ENCODE data around the gene PLXNA4. TPM values are rescaled to one million over a fixed set of nuclear protein-coding genes. Genes with fewer than 3 reads are reported as not detected.

PLXNA4 gene
- total and polyA plus RNA-seq, 8 donors = 1.9 to 6.6 (median 3.4) TPM

GRCh38 chr7:132150711-132151110 is 425.6 kb downstream of the PLXNA4 start:
- ATAC-seq (no peak), DNase-seq (no peak)
- no peaks in the 10 kb centered on the region for H3K36me3 ChIP-seq
- no peak for TF ChIP-seq CTCF (IDR thresholded peaks at IDR 0.05)
- no peaks in the 10 kb centered on the region for H3K9me3 ChIP-seq
- H3K4me1 ChIP-seq = no peaks in the 10 kb centered on the region
- H3K4me3 ChIP-seq = no peak overlapping the region
- no peak overlapping the region for H3K27ac ChIP-seq
- intact Hi-C loops (cut with DNase I) = no loop called here
- peaks cover 0 to 19% of the 10 kb centered on the region in 2 donors for H3K27me3 ChIP-seq

GRCh38 chr7:132149436-132150304 is 426.6 kb downstream of the PLXNA4 start:
- H3K27me3 ChIP-seq = peaks cover 0 to 19% of the 10 kb centered on the region in 2 donors
- H3K9me3 ChIP-seq = no peaks in the 10 kb centered on the region
- ATAC-seq (no peak), DNase-seq (no peak)
- H3K4me1 ChIP-seq = no peaks in the 10 kb centered on the region
- no peak overlapping the region for H3K27ac ChIP-seq
- no peak overlapping the region for H3K4me3 ChIP-seq
- no peak for TF ChIP-seq CTCF (IDR thresholded peaks at IDR 0.05)
- no peaks in the 10 kb centered on the region for H3K36me3 ChIP-seq
- intact Hi-C loops (cut with DNase I) = no loop called here

- H3K27me3 ChIP-seq = peaks cover 0 to 19% of the 10 kb centered on the region in 2 donors
- H3K9me3 ChIP-seq = no peaks in the 10 kb centered on the region
- no peaks in the 10 kb centered on the region for H3K4me1 ChIP-seq
- no peak overlapping the region for H3K27ac ChIP-seq
- no peaks in the 10 kb centered on the region for H3K36me3 ChIP-seq
- DNase-seq = no peak
- H3K4me3 ChIP-seq = no peak overlapping the region
- intact Hi-C loops (cut with DNase I) = no loop called here
- no peak for TF ChIP-seq CTCF (IDR thresholded peaks at IDR 0.05)
- no peak for ATAC-seq
These were observed 427.4 kb downstream of the PLXNA4 start for GRCh38 chr7:132148876-132149275.

- H3K27ac ChIP-seq = peak overlapping the region in 1 of 2 donors; percentile 33
- peaks cover 0 to 7% of the 10 kb centered on the region in 2 donors for H3K27me3 ChIP-seq
- no peaks in the 10 kb centered on the region for H3K9me3 ChIP-seq
- no peak overlapping the region for H3K4me3 ChIP-seq
- ATAC-seq = peak; percentile 89
- no peaks in the 10 kb centered on the region for H3K36me3 ChIP-seq
- DNase-seq = no peak
- intact Hi-C loops (cut with DNase I) = no loop called here
- no peaks in the 10 kb centered on the region for H3K4me1 ChIP-seq
- no peak for TF ChIP-seq CTCF (IDR thresholded peaks at IDR 0.05)
These were observed 430.8 kb downstream of the PLXNA4 start for GRCh38 chr7:132145466-132145865.

GRCh38 chr7:132145063-132145462 is 431.2 kb downstream of the PLXNA4 start:
- H3K36me3 ChIP-seq = no peaks in the 10 kb centered on the region
- ATAC-seq (peak; percentile 9), DNase-seq (no peak)
- no peak overlapping the region for H3K4me3 ChIP-seq
- TF ChIP-seq CTCF (IDR thresholded peaks at IDR 0.05) = no peak
- peaks cover 0 to 5% of the 10 kb centered on the region in 2 donors for H3K27me3 ChIP-seq
- no peaks in the 10 kb centered on the region for H3K9me3 ChIP-seq
- intact Hi-C loops (cut with DNase I) = no loop called here
- H3K4me1 ChIP-seq = no peaks in the 10 kb centered on the region
- peak overlapping the region in 1 of 2 donors; percentile 33 for H3K27ac ChIP-seq
